Islet precursor cell (in vitro differentiated cells): ENCODE results near the gene TAS1R3.
"Not testable (repeated sequence)": the region's sequence is repeated elsewhere in the genome, so short reads cannot be mapped to it uniquely, and the experiment has no call there.

Source experiments
- DNase-seq: peaks from one replicate; pipeline ENCODE4 v3.0.0-alpha.2; 2018

TAS1R3 gene

GRCh38 chr1:1354271-1355247 lies 23.5 kb downstream of the TAS1R3 start:
- DNase-seq, result no peak

- no peak for DNase-seq
Measured at GRCh38 chr1:1355416-1355815, 24.3 kb downstream of the TAS1R3 start.

- no peak for DNase-seq
Measured at GRCh38 chr1:1356166-1356795, 25.2 kb downstream of the TAS1R3 start.

- no peak for DNase-seq
Measured at GRCh38 chr1:1356796-1357401, 25.8 kb downstream of the TAS1R3 start.

GRCh38 chr1:1357871-1358432 lies 26.9 kb downstream of the TAS1R3 start:
- DNase-seq, result no peak

GRCh38 chr1:1358433-1359271 lies 27.6 kb downstream of the TAS1R3 start, which contains the start of gene MXRA8:
Gene MXRA8 (minus strand): TSS chr1:1358555. CDS start chr1:1358504, 51 bp downstream.
- DNase-seq, result peak; percentile 93

GRCh38 chr1:1359308-1359663 lies 28.2 kb downstream of the TAS1R3 start:
- no peak for DNase-seq

GRCh38 chr1:1359664-1360468 lies 28.8 kb downstream of the TAS1R3 start:
- DNase-seq, result peak; percentile 88

- peak; percentile 99 for DNase-seq
Measured at GRCh38 chr1:1360506-1361169, 29.6 kb downstream of the TAS1R3 start.

GRCh38 chr1:1361233-1361981 lies 30.3 kb downstream of the TAS1R3 start:
- no peak for DNase-seq

- peak; percentile 89 for DNase-seq
Measured at GRCh38 chr1:1361982-1362423, 30.9 kb downstream of the TAS1R3 start.

GRCh38 chr1:1364266-1364665 lies 33.2 kb downstream of the TAS1R3 start:
- no peak for DNase-seq

- DNase-seq, result no peak
Measured at GRCh38 chr1:1365875-1366698, 35.0 kb downstream of the TAS1R3 start.

GRCh38 chr1:1366699-1367066 lies 35.6 kb downstream of the TAS1R3 start:
- DNase-seq, result no peak

- DNase-seq, result no peak
Measured at GRCh38 chr1:1367315-1367714, 36.2 kb downstream of the TAS1R3 start.

- not testable (repeated sequence) for DNase-seq
Measured at GRCh38 chr1:1370094-1370493, 39.0 kb downstream of the TAS1R3 start.

- no peak for DNase-seq
Measured at GRCh38 chr1:1370771-1371300, 39.8 kb downstream of the TAS1R3 start.

GRCh38 chr1:1371364-1371745 lies 40.3 kb downstream of the TAS1R3 start:
- DNase-seq, result no peak
